Stomach (tissue), 9 donors: ENCODE data around the gene ATP6AP1. TPM values are rescaled to one million over a fixed set of nuclear protein-coding genes. Genes with fewer than 3 reads are reported as not detected.

ENCODE experiments used
- DNase-seq, 2 donors: peaks; one replicate each; pipeline versions ENCODE4 v3.0.0 to v3.0.0-alpha.2; 2013 to 2019
- H3K27ac ChIP-seq, 5 donors: fragments of 200-600 bp in 4 of 5; sonication (generic) in 4 of 5; one replicate each; pipeline ENCODE4 v1.5.1; 2013 to 2019; ENCODE audit warnings: mild to moderate bottlenecking in 1 of 5, moderate library complexity in 1 of 5
- H3K27me3 ChIP-seq, 3 donors: fragments of 200-600 bp; sonication (generic); one replicate each; pipeline ENCODE4 v1.5.1; 2017 to 2019; ENCODE audit warnings: mixed run types in 1 of 3
- H3K36me3 ChIP-seq, 4 donors: fragments of 200-600 bp; sonication (generic); 1 replicate in 3 of 4; 2 replicates in 1 of 4; pipeline ENCODE4 v1.5.1; 2016 to 2019
- H3K4me1 ChIP-seq, 4 donors: fragments of 200-600 bp; sonication (generic); one replicate each; pipeline ENCODE4 v1.5.1; 2016 to 2019
- H3K4me3 ChIP-seq, 4 donors: fragments of 200-600 bp; sonication (generic) in 3 of 4; one replicate each; pipeline ENCODE4 v1.5.1; 2016 to 2019; ENCODE audit warnings: mild to moderate bottlenecking in 1 of 4
- H3K9me3 ChIP-seq, 4 donors: fragments of 200-600 bp; sonication (generic); one replicate each; pipeline ENCODE4 v1.5.1; 2016 to 2019
- CTCF ChIP-seq, 7 experiments: fragments of 450-650 bp in 4 of 7; fragments of 200-600 bp in 3 of 7; sonication (generic) in 3 of 7; IDR thresholded peaks; one replicate each; pipeline ENCODE4 v1.5.1; 2016 to 2019; ENCODE audit warnings: antibody characterized with exemption in 7 of 7, control low read depth in 2 of 7, mild to moderate bottlenecking in 1 of 7
- EP300 ChIP-seq: sonication (generic); formaldehyde crosslinking; IDR thresholded peaks from one replicate; pipeline ENCODE4 v1.6.1; 2017; ENCODE audit warnings: antibody characterized with exemption
- POLR2A ChIP-seq, 4 donors: fragments of 450-650 bp; IDR thresholded peaks; one replicate each; pipeline ENCODE4 v1.6.1; 2016; ENCODE audit warnings: antibody characterized with exemption in 4 of 4, control low read depth in 2 of 4, mild to moderate bottlenecking in 1 of 4, moderate library complexity in 1 of 4
- POLR2AphosphoS5 ChIP-seq, 3 donors: sonication (generic); formaldehyde crosslinking; IDR thresholded peaks; one replicate each; pipeline ENCODE4 v1.6.1; 2016; ENCODE audit warnings: antibody characterized with exemption in 3 of 3
- WGBS, 5 donors: extraction: QIAGEN DNeasy Blood & Tissue Kit in 3 of 5; methylation state at CpG; one replicate each; pipeline versions ENCODE4 v1.1.5 to v1.1.7; 2013 to 2018; 5-methylcytosine and 5-hydroxymethylcytosine counted together
- intact Hi-C: fragments of 100-400 bp; cut with DNase I; formaldehyde crosslinking; loops from one replicate; pipeline ENCODE4 v1.15.1; 2023; ENCODE audit warnings: low total_unique reads
- polyA plus RNA-seq, 3 donors: library from polyadenylated mRNA; stranded (reverse); fragments of 200-250 nt; gene quantifications; one replicate each; pipeline ENCODE4 v1.2.3, GENCODE V29; 2013
- total RNA-seq, 5 donors: library from RNA; depleted of rRNA; stranded (reverse); fragments of >200 nt; gene quantifications; one replicate each; pipeline versions ENCODE4 v1.1.0 to v1.2.3, GENCODE V29; 2014 to 2016
- donor health status: healthy with polysubstance abuse.
- donor health status: Bipolar disorder and iron deficiency.
- donor health status: healthy.

ATP6AP1 gene
- total and polyA plus RNA-seq, 8 donors, result 13.4 to 69.3 (median 30.8) TPM

DNA sequence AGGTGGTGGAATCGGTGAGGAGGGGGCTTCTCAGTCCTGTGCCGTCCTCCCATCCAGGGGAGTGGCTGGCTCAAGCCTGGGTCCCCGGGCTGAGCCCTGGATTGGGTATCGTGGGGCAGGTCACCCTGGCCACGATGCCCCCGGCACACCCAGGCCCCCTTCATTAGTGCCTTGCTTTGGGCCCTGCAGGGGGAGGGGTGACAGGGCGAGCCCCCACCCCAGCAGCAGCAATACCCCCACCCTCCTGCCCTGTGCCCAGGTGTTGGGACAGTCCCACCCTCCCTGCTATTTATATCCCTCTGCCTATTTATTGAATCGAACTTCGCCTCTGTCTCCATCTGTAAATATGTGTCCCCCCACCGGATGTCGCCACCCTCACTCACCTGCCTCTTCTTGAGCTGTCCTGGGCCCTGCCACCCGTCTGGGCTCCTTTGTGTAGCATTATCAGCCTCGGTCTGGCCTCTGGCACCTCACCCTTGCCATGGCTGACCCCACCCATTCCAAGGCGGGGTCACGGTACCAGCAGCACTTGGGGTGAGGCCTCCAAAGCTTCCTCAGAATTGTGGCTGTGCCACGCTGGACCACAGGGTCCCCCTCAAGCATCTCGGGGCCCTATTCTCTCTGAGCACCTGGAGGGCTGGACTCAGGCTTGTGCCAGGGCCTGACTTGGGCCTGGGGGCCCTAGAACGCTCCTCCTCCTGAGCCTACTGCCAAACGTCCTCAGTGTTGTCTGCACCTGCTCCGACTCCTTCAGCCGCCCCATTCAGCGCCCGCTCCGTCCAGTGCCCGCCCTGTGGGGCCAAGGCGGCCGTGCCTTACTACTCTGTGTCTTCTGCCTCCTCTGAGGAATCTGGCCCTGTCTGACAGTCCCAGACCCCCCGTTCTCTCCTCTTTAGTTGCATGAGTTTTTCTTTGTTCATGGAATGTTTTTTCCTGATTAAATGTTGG is 44.5 kb downstream of the ATP6AP1 start:
- no peaks in the 10 kb centered on the region for H3K9me3 ChIP-seq
- intact Hi-C loops, result no loop called here
- H3K27me3 ChIP-seq, result no peaks in the 10 kb centered on the region
- peaks cover 1 to 3% (median 3%) of the 10 kb centered on the region in 4 donors for H3K4me1 ChIP-seq
- no peak overlapping the region for H3K27ac ChIP-seq
- peaks cover 3 to 52% (median 44%) of the 10 kb centered on the region in 4 donors for H3K36me3 ChIP-seq
- WGBS, 5 donors, result 67 to 75% (median 70%) methylated on average over 11 to 28 of the region's 28 CpGs
- H3K4me3 ChIP-seq, result no peak overlapping the region
- DNase-seq, result no peak
- TF ChIP-seq EP300, result no peak
- no peak for TF ChIP-seq POLR2A (IDR thresholded peaks at IDR 0.05)
- no peak for TF ChIP-seq POLR2AphosphoS5 (IDR thresholded peaks at IDR 0.05)
- no peak for TF ChIP-seq CTCF (IDR thresholded peaks at IDR 0.05)

DNA sequence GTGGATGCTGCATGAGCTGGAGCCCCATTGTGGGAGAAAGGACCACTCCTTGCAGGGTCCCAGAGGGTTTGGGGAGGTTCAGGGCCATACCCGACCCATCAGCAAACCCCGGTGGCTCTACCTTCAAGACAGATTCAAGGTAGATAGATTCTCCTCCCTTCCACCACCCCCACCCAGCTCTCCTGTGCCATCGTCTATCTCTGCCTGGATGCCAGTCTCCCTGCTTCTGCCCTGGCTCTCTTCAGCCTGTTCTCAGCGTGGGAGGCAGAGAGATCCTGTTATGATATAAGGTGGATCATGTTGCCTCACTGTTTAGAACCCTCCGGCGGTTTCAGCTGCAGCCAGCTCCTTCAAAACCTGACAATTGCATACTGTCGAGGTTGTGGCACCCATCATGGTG is 45.2 kb downstream of the ATP6AP1 start:
- TF ChIP-seq EP300 (no peak), POLR2AphosphoS5 (IDR thresholded peaks at IDR 0.05) (no peak), CTCF (IDR thresholded peaks at IDR 0.05) (no peak), POLR2A (IDR thresholded peaks at IDR 0.05) (no peak)
- DNase-seq, result no peak
- no peaks in the 10 kb centered on the region for H3K9me3 ChIP-seq
- H3K4me3 ChIP-seq, result no peak overlapping the region
- intact Hi-C loops, result no loop called here
- WGBS, 5 donors, result 78 to 93% (median 84%) methylated on average over 3 to 7 of the region's 7 CpGs
- H3K4me1 ChIP-seq, result peaks cover 4 to 10% (median 7%) of the 10 kb centered on the region in 4 donors
- no peak overlapping the region for H3K27ac ChIP-seq
- no peaks in the 10 kb centered on the region for H3K27me3 ChIP-seq
- H3K36me3 ChIP-seq, result peaks cover 3 to 44% (median 36%) of the 10 kb centered on the region in 4 donors

DNA sequence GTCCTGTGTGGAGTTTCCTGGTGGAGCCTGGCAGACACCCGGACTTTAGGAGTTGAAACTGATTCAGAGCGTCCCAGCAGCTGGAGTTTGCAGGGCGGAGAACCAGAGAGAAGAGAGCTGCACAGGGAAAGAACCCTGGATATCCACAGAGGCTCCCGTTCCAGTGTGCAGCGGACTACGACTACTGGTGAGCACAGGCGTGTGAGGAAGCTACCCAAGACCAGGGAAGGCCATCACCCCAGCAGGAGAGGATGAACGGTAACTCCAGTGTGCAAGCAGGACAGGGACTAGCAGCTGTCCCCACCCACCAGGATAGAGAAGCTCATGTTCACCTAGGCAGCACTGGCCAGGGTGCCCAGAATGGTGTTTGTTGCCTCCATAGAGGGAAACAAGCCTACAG is 48.3 kb downstream of the ATP6AP1 start:
- WGBS, 5 donors, result 83 to 91% (median 86%) methylated on average over 7 to 8 of the region's 8 CpGs
- H3K27me3 ChIP-seq, result no peaks in the 10 kb centered on the region
- peaks cover 0 to 13% (median 5%) of the 10 kb centered on the region in 4 donors for H3K36me3 ChIP-seq
- H3K4me3 ChIP-seq, result no peak overlapping the region
- H3K9me3 ChIP-seq, result no peaks in the 10 kb centered on the region
- no peak for DNase-seq
- H3K4me1 ChIP-seq, result peaks cover 4 to 19% (median 9%) of the 10 kb centered on the region in 4 donors
- intact Hi-C loops, result no loop called here
- no peak overlapping the region for H3K27ac ChIP-seq
- TF ChIP-seq EP300, result no peak

- peaks cover 4 to 19% (median 9%) of the 10 kb centered on the region in 4 donors for H3K4me1 ChIP-seq
- H3K9me3 ChIP-seq, result no peaks in the 10 kb centered on the region
- intact Hi-C loops, result no loop called here
- H3K27me3 ChIP-seq, result no peaks in the 10 kb centered on the region
- TF ChIP-seq POLR2AphosphoS5 (IDR thresholded peaks at IDR 0.05), result no peak
- TF ChIP-seq CTCF (IDR thresholded peaks at IDR 0.05), result no peak
- no peak for TF ChIP-seq POLR2A (IDR thresholded peaks at IDR 0.05)
- TF ChIP-seq EP300, result no peak
- peaks cover 0 to 4% (median 0%) of the 10 kb centered on the region in 4 donors for H3K36me3 ChIP-seq
- DNase-seq, result no peak
- H3K27ac ChIP-seq, result peak overlapping the region in 4 of 5 donors; percentile 80 to 90 (median 84)
- peak overlapping the region; percentile 43 to 54 (median 50) for H3K4me3 ChIP-seq
- 53 to 84% (median 68%) methylated on average over 11 to 24 of the region's 24 CpGs for WGBS, 5 donors
Measured at GRCh38 chrX:154477891-154478477, 49.5 kb downstream of the ATP6AP1 start.
